NT2/D1 (cell line): ENCODE measurements around the gene CENPS.

Experiments
- YY1 ChIP-seq: IDR thresholded peaks from 2 replicates; pipeline ENCODE4 v1.6.1; 2011; ENCODE audit not compliant: insufficient read length, insufficient read depth
- ZNF274 ChIP-seq: IDR thresholded peaks from 2 replicates; pipeline ENCODE4 v1.6.1; 2011; ENCODE audit warnings: mild to moderate bottlenecking, low read depth, low read length

GRCh38 chr1:10490286-10490970, 60.2 kb downstream of the CENPS start:
- TF ChIP-seq YY1 (no peak), ZNF274 (no peak)
